CD4-positive, alpha-beta T cell treated with Interleukin-4 for 1 hour (primary cell): ENCODE measurements around the gene ORC1.

ENCODE experiments used
- DNase-seq, 2 donors: peaks; one replicate each; pipeline ENCODE4 v3.0.0-alpha.2; 2020 to 2022

ORC1 gene

DNA sequence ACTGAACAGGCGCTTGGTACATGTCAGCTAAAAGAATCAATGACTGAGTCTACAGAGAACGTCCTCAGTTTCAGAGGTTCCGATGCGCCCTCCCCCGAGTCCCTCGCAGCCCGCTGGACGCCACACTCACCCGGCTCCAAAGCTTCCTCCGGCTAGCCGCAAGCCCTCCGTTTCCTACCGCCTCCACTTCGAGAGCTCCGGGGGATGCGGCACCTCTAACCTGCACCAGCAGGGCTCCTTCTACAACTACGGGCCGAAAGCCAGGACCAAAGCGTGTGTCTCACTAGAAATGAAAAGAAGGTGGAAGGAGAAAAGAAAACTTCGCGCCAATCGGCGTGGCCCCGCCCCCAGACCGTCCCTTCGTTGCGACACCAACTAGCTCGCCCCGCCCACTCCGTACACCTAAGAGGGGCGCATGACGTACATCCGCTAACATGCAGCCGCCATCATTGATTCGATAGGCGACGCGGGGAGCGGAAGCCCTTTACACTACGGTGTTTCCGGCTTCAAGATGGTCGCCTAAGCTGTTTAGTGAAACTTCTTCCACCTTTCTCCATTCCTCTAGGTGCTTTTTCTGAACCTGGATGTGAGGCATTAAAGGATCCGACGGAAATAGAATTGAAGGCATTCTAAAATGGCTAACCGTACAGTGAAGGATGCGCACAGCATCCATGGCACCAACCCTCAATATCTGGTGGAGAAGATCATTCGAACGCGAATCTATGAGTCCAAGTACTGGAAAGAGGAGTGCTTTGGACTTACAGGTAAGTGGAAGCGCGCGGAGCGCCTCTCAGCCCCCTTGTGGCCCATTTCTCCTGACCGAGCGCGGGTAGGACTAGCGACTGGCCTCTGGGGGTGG, at the start of gene ORC1, which contains the start of gene PRPF38A:
Gene ORC1, minus strand, starts transcription at position 308 of the 859 bp plus-strand sequence. CDS start 2,200 bp downstream, outside the sequence.
Gene PRPF38A, plus strand, starts transcription at position 487 of the 859 bp plus-strand sequence. Its CDS starts 148 bp downstream, at position 635.
- peak; percentile 97 for DNase-seq

DNA sequence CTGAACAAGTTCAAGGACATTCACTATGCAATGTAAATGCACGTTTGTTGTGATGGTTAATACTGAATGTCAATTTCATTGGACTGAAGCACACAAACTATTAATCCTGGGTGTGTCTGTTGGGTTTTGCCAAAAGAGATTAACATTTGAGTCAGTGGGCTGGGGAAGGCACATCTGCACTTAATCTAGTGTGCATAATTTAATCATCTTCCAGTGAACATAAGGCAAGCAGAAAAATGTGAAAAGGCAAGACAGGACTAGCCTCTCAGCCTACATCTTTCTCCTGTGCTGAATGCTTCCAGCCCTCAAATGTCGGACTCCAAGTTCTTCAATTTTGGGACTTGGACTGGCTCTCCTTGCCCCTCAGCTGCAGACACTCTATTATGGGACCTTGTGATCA, 40.2 kb upstream of the ORC1 start:
- no peak for DNase-seq

- no peak for DNase-seq
Measured at GRCh38 chr1:52439976-52440375, 35.8 kb upstream of the ORC1 start.

DNA sequence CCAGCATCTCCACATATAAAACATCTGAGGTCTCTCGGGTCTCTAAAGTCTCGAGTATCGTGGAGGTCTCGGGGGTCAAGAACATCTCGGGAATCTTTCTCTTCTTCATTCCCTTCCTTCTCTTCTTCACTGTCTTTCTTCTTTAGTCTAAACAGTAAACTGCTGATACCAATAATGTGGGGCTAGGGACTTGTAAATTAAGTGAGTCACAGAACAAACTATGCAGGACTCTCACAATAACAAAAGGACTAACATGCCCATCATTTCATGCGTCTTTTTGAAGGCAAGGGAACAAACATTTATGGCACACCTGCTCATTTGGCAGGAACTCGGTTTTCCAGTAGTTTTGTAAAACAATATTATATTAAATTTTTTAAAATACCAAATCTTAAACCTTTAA, 32.6 kb upstream of the ORC1 start:
- DNase-seq, result no peak

DNA sequence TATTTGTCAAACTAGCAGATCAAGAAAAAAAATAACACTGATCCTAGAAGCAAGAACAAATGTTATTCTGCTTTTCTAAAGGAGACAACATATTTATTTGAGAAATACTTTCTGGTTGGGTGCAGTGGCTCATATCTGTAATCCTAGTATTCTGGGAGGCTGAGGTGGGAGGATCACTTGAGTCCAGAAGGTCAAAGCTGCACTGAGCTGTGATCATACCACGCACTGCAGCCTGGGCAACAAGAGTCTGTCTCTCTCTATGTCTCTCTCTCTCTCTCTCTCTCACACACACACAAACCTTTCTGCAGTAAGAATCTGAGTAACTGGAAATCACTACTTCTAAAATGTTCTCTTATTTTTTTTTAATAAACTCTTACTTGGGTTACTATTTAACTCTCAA, 31.4 kb upstream of the ORC1 start:
- DNase-seq, result no peak

DNA sequence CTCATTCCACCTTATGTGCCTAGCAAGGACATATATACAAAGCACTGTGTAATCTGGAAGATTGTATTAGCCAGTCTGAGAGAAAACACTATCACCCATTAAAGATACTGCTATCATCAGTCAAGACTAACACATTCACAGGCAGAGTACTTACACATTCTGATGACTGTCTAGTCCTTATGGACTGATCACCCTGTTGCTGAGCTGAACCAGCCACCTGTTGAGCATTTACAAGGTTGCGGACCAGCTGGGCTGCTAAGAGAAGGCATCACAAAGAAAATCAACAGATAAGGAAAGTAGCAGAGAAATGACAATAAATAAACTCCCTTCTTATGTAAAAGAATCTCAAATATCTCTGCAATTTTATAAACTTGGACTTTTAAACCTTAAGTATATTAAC, 31.0 kb upstream of the ORC1 start:
- no peak for DNase-seq

DNA sequence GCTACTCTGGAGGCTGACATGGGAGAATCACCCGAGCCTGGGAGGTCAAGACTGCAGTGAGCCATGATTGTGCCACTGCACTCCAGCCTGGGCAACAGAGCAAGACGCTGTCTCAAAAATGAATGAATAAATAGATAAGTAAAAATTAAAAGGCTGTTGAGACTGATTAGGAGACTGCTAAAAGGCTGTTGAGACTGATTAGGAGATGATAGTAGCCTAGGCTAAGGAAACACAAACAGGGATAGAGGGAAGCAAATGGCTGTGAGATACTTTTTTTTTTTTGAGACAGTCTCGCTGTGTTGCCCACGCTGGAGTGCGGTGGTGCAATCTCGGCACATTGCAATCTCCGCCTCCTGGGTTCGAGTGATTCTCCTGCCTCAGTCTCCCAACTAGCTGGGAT, 28.6 kb upstream of the ORC1 start:
- no peak for DNase-seq

DNA sequence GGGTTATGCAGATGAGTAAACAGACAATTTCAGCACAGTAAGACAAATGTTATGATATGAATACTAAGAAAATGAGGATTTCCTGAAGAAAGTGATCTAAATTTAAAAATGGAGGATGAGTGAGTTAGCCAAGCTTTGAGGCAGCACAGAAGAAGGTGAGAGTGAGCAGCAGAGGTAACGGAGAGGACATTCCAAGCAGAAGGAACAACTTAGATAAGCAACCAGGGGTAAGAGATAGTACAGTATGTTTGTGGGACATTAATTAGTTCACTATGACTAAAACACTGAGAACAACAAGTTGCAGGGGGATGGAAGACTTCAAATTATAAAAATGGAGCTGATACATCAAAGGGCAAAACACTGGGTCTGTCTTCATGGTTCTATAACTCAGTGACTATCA, 22.9 kb upstream of the ORC1 start:
- DNase-seq, result no peak

- DNase-seq, result no peak
Measured at GRCh38 chr1:52426371-52426770, 22.1 kb upstream of the ORC1 start.

GRCh38 chr1:52424813-52425212, 20.6 kb upstream of the ORC1 start:
- peak in 1 of 2 donors; percentile 38 for DNase-seq

DNA sequence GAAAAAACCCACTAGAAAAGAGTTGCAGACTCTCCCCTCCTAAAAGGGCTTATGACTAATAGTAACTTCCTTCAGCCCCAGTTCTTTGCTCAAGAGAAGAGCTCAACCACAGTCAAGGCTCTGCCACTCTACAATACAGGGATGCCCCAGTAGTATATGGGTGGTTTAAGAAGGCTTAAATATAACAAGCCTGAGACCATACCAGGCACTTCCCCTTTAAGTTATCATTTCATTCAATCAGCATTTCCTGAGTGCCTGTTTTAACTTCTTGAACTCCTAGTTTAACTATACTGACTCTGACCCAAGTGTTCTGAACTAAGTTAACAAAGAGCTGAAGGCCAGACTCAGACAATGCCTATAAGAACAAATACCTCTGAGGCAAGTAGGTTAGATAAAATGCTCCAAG, 20.0 kb upstream of the ORC1 start:
- peak; percentile 32 to 80 for DNase-seq

- peak; percentile 79 to 88 for DNase-seq
Measured at GRCh38 chr1:52423771-52424170, 19.5 kb upstream of the ORC1 start.

DNA sequence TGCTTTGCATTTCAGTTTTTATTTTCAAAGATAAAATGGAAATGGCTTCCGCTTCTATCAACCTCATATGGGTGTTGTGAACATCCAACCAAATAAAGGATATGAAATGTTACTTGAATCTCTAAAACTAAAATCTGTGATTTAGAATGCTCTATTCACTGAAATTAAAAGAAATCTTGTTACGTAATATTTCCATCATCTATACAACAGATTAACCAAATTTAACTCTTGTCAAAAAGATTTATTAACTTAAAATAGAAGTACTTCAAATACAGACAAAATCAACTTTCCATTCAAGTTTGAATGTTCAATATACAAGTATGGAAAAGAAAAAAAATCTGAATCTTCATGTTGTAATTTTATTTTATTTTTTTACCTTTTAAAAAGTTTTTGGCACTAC, 18.8 kb upstream of the ORC1 start:
- DNase-seq, result no peak

GRCh38 chr1:52420713-52421112, 16.5 kb upstream of the ORC1 start:
- no peak for DNase-seq

- no peak for DNase-seq
Measured at GRCh38 chr1:52416811-52417210, 12.6 kb upstream of the ORC1 start.

- no peak for DNase-seq
Measured at GRCh38 chr1:52414942-52415341, 10.7 kb upstream of the ORC1 start.

DNA sequence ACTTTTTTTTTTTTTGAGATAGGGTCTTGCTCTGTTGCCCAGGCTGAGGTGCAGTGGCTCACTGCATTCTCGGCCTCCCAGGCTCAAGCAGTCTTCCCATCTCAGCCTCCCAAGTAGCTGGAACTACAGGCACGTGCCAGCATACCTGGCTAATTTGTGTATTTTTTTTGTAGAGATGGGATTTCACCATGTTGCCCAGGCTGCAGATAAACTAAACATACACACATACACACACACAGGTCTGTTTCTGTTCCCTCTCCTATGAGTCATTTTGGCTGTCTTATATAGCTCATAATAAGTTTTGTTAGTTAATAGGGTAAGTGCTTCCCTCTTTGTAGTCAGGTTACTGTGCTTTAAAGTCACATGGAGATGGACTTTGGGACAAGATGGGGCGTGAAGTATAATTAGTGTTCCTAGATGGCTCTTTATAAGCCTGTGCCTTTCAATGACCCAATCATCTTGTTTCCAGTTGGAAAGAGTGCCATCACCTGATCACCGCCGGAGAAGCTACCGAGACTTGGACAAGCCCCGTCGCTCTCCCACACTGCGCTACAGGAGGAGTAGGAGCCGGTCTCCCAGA, 9.3 kb upstream of the ORC1 start:
- no peak for DNase-seq

GRCh38 chr1:52404975-52405338, 734 bp upstream of the ORC1 start:
- no peak for DNase-seq

GRCh38 chr1:52403566-52404115, 582 bp downstream of the ORC1 start:
- DNase-seq, result peak; percentile 54 to 62

GRCh38 chr1:52402860-52403240, 1.4 kb downstream of the ORC1 start:
- no peak for DNase-seq

DNA sequence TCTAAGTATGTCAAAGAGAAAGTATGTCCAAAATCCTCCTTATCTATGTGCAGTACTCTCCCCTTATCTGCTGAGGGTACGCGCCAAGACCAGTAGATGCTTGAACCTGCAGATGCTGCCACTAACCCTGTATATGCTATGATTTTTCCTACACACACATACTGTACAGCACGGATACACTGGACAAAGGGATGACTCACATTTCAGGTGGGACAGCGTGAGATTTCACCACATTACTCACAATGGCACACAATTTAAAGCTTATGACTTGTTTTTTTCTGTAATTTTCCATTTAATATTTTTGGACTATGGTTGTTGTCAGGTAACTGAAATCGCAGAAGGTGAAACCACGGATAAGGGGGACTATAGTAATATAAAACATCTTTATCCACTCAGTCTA, 4.1 kb downstream of the ORC1 start:
- no peak for DNase-seq

DNA sequence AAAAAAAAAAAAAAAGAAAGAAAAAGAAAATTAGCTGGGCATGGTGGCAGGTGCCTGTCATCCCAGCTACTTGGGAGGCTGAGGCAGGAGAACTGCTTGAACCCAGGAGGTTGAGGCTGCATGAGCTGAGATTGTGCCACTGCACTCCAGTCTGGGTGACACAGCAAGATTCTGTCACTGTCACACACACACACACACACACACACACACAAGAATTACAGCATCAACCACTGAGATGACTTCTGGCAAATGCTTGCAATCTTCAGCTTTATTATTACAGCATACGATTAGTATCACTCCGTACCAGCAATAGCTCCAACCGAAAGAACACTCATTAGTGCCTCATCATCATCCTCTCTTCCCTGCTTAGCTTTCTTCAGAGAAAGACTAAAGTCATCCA, 4.6 kb downstream of the ORC1 start:
- no peak for DNase-seq

- DNase-seq, result no peak
Measured at GRCh38 chr1:52393174-52393573, 11.0 kb downstream of the ORC1 start.

- DNase-seq, result no peak
Measured at GRCh38 chr1:52386458-52386857, 17.8 kb downstream of the ORC1 start.
